ENCODE data around the gene UBC. TPM values are rescaled to one million over a fixed set of nuclear protein-coding genes. Genes with fewer than 3 reads are reported as not detected.

Gene UBC
- total and polyA plus RNA-seq, 9 of the 15 experiments (the other 6 are each of a cell fraction or from before 2014, with no cell fraction given) = 533 to 1,153 (median 813) TPM

GRCh38 chr12:124917135-124917840 lies 2.8 kb upstream of the UBC start (continued):
- TF ChIP-seq, protein P1, sequence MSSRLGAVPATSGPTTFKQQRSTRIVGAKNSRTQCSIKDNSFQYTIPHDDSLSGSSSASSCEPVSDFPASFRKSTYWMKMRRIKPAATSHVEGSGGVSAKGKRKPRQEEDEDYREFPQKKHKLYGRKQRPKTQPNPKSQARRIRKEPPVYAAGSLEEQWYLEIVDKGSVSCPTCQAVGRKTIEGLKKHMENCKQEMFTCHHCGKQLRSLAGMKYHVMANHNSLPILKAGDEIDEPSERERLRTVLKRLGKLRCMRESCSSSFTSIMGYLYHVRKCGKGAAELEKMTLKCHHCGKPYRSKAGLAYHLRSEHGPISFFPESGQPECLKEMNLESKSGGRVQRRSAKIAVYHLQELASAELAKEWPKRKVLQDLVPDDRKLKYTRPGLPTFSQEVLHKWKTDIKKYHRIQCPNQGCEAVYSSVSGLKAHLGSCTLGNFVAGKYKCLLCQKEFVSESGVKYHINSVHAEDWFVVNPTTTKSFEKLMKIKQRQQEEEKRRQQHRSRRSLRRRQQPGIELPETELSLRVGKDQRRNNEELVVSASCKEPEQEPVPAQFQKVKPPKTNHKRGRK (tag; IDR thresholded peaks at IDR 0.05) = no peak
- TF ChIP-seq ZFP36 (IDR thresholded peaks at IDR 0.05; ENCODE audit: low read depth, low read length, partially characterized antibody) (peak; percentile 40), DACH1 (IDR thresholded peaks at IDR 0.05; ENCODE audit: partially characterized antibody) (no peak), MCM3 (IDR thresholded peaks at IDR 0.05) (no peak), SMAD3 (CRISPR knock-in tag; conservative IDR thresholded peaks at IDR 0.05) (no peak), POLR2H (tag; IDR thresholded peaks at IDR 0.05; ENCODE audit: low read depth) (peak; percentile 91), EZH2 (IDR thresholded peaks at IDR 0.05; ENCODE audit: borderline replicate concordance, low read depth, low read length) (no peak), ZNF263 (CRISPR knock-in tag; IDR thresholded peaks at IDR 0.05; ENCODE audit: borderline replicate concordance) (no peak), IFI16 (CRISPR knock-in tag; IDR thresholded peaks at IDR 0.05) (no peak), HMBOX1 (IDR thresholded peaks at IDR 0.05) (peak; percentile 20; the same call in 1 of the 2 replicates), CEBPB (tag; IDR thresholded peaks at IDR 0.05) (peak; percentile 99), SFPQ (IDR thresholded peaks at IDR 0.05; ENCODE audit: low read depth, low read length) (no peak), POLR2AphosphoS5 (IDR thresholded peaks at IDR 0.05; ENCODE audit: control insufficient read depth, insufficient read depth, low read depth, low read length) (peak; percentile 77), CSDE1 (IDR thresholded peaks at IDR 0.05) (no peak), EP400 (IDR thresholded peaks at IDR 0.05) (no peak), SIN3A (IDR thresholded peaks at IDR 0.05; ENCODE audit: borderline replicate concordance in 2 of 2, control insufficient read depth in 1 of 2, low read depth in 2 of 2, low read length in 2 of 2) (peak; percentile 37 to 71; a peak in 3 of 4 replicates), CTBP1 (IDR thresholded peaks at IDR 0.05; ENCODE audit: borderline replicate concordance) (peak; percentile 91), RB1 (IDR thresholded peaks at IDR 0.05; ENCODE audit: low read depth) (peak; percentile 56; the same call in 1 of the 2 replicates), PRMT5 (CRISPR knock-in tag; IDR thresholded peaks at IDR 0.05) (no peak), ZNF583 (CRISPR knock-in tag; IDR thresholded peaks at IDR 0.05) (no peak), ZBTB43 (CRISPR knock-in tag; IDR thresholded peaks at IDR 0.05) (no peak; the same call in 1 of the 2 replicates)
- TF ChIP-seq, protein P2, sequence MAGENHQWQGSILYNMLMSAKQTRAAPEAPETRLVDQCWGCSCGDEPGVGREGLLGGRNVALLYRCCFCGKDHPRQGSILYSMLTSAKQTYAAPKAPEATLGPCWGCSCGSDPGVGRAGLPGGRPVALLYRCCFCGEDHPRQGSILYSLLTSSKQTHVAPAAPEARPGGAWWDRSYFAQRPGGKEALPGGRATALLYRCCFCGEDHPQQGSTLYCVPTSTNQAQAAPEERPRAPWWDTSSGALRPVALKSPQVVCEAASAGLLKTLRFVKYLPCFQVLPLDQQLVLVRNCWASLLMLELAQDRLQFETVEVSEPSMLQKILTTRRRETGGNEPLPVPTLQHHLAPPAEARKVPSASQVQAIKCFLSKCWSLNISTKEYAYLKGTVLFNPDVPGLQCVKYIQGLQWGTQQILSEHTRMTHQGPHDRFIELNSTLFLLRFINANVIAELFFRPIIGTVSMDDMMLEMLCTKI (IDR thresholded peaks at IDR 0.05; ENCODE audit: partially characterized antibody) = no peak

Data from K562 (cell line).